Measurements from ENCODE around the gene ABCB6. TPM values are rescaled to one million over a fixed set of nuclear protein-coding genes. Genes with fewer than 3 reads are reported as not detected.

ABCB6 gene
- total and polyA plus RNA-seq, 10 of the 15 experiments (the other 5 are each of a cell fraction or from before 2014, with no cell fraction given) = 2.3 to 22.1 (median 13.8) TPM

- TF ChIP-seq MXI1 (IDR thresholded peaks at IDR 0.05; ENCODE audit: low read depth, low read length) (0 out of 2 replicates have a peak, but pooled peaks have one; percentile 45), PML (IDR thresholded peaks at IDR 0.05; ENCODE audit: low read length) (no peak), BCLAF1 (IDR thresholded peaks at IDR 0.05) (no peak), ATF3 (IDR thresholded peaks at IDR 0.05; ENCODE audit: borderline replicate concordance, extremely low read depth, low read depth, low read length) (peak; percentile 99), SREBF2 (IDR thresholded peaks at IDR 0.05; ENCODE audit: low read length) (no peak), CTCF (IDR thresholded peaks at IDR 0.05 in 2 of 3, conservative IDR thresholded peaks at IDR 0.05 in 1 of 3; ENCODE audit: control insufficient read depth in 2 of 3, extremely low read depth in 1 of 3, insufficient read depth in 1 of 3, low read depth in 3 of 3, low read length in 3 of 3) (peak; percentile 26 to 53 (median 35); a peak in 4 of 6 replicates), EP300 (IDR thresholded peaks at IDR 0.05; ENCODE audit: borderline replicate concordance in 1 of 2, control insufficient read depth in 1 of 2, low read depth in 2 of 2, low read length in 2 of 2) (peak in 1 of 2 experiments; percentile 50; a peak in 2 of 4 replicates), ZNF217 (IDR thresholded peaks at IDR 0.05) (peak; percentile 58; the same call in 1 of the 2 replicates), NR2C2 (IDR thresholded peaks at IDR 0.05; ENCODE audit: borderline replicate concordance, control insufficient read depth, insufficient read length, low read depth) (no peak), KLF5 (IDR thresholded peaks at IDR 0.05; ENCODE audit: partially characterized antibody) (no peak), IRF3 (IDR thresholded peaks at IDR 0.05) (peak; percentile 8; the same call in 1 of the 2 replicates), CREB1 (IDR thresholded peaks at IDR 0.05; ENCODE audit: low read depth) (peak; percentile 53; the same call in 1 of the 2 replicates), JUNB (IDR thresholded peaks at IDR 0.05) (no peak), JUND (IDR thresholded peaks at IDR 0.05; ENCODE audit: low read depth, low read length) (no peak), POU2F2 (IDR thresholded peaks at IDR 0.05; ENCODE audit: borderline replicate concordance, low read depth, low read length) (peak; percentile 22; the same call in 1 of the 3 replicates), HDAC6 (IDR thresholded peaks at IDR 0.05; ENCODE audit: unreplicated experiment) (no peak), USF1 (IDR thresholded peaks at IDR 0.05; ENCODE audit: borderline replicate concordance, extremely low read length, insufficient read depth, low read depth, low read length) (peak; percentile 100), FOXM1 (IDR thresholded peaks at IDR 0.05; ENCODE audit: low read depth, low read length) (no peak), EZH2 (IDR thresholded peaks at IDR 0.05; ENCODE audit: borderline replicate concordance, control insufficient read depth, low read depth, low read length) (no peak), KAT2A (conservative IDR thresholded peaks at IDR 0.05; ENCODE audit: control insufficient read depth, low read depth, low read length) (no peak)
Observed at GRCh38 chr2:219177552-219178376, 41.0 kb downstream of the ABCB6 start, which contains the start of gene RETREG2 (continued).

All from GM12878 (cell line).